Erythroblast (primary cell): ENCODE results near the gene CLCNKB.

Experiments used
- GATA1 ChIP-seq: IDR thresholded peaks from 2 replicates; pipeline ENCODE4 v1.6.1; 2011; ENCODE audit warnings: low read depth, mild to moderate bottlenecking, control low read depth, low read length, moderate library complexity
- POLR2A ChIP-seq: IDR thresholded peaks from 2 replicates; pipeline ENCODE4 v1.6.1; 2011; ENCODE audit warnings: mild to moderate bottlenecking, low read length

GRCh38 chr1:16018308-16018707 is 25.3 kb upstream of the CLCNKB start:
- TF ChIP-seq POLR2A (no peak), GATA1 (no peak)
